Endometrium (tissue), 2 donors: ENCODE results near the gene SUPT7L.
"Not testable (repeated sequence)": the region's sequence is repeated elsewhere in the genome, so short reads cannot be mapped to it uniquely, and the experiment has no call there.

Source experiments
- FAIRE-seq: peaks from 2 replicates; lab custom pipeline; 2012; peaks lifted over from hg19 to GRCh38; lab: Jason Lieb, UNC
- donor health status: control.
- donor health status: control.

SUPT7L gene

DNA sequence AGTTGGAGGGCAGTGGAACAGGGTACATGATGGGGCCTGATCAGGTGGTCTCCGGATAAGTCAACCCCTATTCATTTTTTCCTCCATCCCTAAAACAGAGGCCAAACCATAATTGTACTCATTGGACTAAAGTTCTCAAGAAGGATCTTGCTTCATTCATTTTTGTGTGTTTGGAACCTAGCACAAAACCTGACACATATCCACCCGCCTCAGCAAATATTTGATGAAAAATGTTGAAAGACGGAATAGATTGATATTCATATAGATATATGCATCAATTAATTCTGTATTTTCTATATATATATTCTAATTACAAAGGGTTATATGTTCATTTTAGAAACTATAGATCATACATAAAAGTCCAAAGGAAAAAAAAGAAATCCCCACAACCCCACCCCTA lies 22.2 kb upstream of the SUPT7L start:
- FAIRE-seq: no peak

DNA sequence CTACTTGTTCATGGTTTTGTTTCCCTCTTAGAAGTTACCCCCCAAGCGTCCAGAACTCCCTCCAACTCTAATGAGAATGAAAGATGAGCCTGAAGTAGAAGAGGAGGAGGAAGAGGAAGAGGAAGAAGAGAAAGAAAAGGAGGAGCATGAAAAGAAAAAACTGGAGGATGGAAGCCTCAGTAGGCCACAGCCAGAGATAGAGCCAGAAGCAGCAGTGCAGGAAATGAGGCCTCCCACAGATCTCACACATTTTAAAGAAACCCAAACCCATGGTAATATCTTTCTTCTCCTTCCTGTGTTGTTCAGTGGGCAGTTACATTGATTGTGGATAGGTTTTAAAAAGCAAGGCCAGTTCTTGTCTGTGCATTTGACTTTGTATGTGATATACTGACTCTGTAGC lies 21.6 kb upstream of the SUPT7L start:
- FAIRE-seq: not testable (repeated sequence)

- FAIRE-seq: no peak
Observed at GRCh38 chr2:27683390-27684071, 20.1 kb upstream of the SUPT7L start.

- not testable (repeated sequence) for FAIRE-seq
Observed at GRCh38 chr2:27682334-27682771, 18.9 kb upstream of the SUPT7L start.

- FAIRE-seq: no peak
Observed at GRCh38 chr2:27681841-27682240, 18.4 kb upstream of the SUPT7L start.

DNA sequence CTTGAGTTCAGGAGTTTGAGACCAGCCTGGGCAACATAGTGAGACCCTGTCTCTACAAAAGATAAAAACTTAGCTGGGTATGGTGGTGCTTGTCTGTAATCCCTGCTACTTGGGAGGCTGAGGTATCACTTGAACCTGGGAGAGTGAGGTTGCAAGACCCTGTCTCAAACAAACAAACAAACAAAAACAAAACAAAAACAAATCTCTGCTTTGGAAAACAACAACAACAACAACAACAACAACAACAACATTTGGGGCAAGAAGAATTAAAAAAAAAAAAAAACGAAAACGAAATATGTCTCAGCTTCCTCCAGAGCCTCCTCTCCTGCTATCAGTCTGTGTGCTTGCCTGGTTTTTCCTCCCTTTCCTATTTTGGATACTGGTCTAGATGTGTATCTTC lies 17.2 kb upstream of the SUPT7L start:
- FAIRE-seq: no peak

GRCh38 chr2:27672723-27673486 lies 9.5 kb upstream of the SUPT7L start:
- no peak for FAIRE-seq

DNA sequence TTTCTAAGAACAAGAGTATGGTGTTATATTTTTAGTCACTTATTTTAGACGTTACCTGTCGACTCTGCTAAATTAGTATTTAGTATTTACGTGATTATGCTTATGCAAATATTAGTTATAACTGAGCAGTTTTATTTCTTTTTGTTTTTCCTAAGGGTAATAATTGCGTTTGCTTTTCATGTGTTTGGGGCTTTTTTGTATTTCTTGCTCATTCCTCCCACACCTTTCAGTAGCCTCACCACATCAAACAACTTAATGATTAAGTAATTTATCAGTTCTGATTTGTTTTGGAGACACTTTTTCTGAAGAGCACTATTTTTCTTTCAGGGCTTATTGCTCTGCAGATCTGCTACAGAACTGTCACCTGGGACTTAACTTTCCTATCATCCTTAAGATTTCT lies 7.8 kb upstream of the SUPT7L start:
- FAIRE-seq: no peak

- FAIRE-seq: no peak
Observed at GRCh38 chr2:27667446-27667845, 4.0 kb upstream of the SUPT7L start.

DNA sequence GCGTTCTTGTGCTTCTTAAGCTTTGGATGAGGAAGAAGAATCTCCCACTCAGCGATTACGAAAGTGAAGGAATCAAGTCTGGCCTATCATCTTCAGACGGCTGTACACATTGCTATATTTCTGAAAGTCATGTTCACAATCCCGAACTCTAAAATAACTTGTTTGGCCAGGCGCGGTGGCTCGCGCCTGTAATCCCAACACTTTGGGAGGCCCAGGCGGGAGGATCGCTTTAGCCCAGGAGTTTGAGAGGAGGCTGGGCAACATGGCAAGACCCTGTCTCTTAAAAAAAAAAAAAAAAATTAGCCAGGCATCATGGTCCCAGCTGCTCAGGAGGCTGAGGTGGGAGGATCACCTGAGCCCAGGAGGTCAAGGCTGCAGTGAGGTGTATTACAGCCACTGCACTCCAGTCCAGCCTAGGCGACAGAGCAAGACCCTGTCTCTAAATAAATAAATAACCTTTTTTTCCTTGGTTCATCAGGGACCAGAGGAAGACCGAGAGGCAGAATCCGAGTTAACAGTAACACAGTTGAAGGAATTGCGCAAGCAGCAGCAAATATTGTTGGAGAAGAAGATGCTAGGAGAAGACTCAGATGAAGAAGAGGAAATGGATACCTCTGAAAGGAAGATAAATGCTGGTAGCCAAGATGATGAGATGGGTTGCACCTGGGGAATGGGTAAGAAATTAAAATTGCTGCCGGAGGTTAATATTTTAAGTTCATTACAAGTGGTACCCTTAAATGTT lies 1.4 kb upstream of the SUPT7L start:
- FAIRE-seq: no peak

GRCh38 chr2:27664154-27664574 lies 750 bp upstream of the SUPT7L start:
- FAIRE-seq: no peak

GRCh38 chr2:27661371-27661770 lies 2.0 kb downstream of the SUPT7L start:
- FAIRE-seq: no peak

GRCh38 chr2:27655155-27655951 lies 8.1 kb downstream of the SUPT7L start:
- no peak for FAIRE-seq

- FAIRE-seq: no peak
Observed at GRCh38 chr2:27653397-27653796, 10.0 kb downstream of the SUPT7L start.

DNA sequence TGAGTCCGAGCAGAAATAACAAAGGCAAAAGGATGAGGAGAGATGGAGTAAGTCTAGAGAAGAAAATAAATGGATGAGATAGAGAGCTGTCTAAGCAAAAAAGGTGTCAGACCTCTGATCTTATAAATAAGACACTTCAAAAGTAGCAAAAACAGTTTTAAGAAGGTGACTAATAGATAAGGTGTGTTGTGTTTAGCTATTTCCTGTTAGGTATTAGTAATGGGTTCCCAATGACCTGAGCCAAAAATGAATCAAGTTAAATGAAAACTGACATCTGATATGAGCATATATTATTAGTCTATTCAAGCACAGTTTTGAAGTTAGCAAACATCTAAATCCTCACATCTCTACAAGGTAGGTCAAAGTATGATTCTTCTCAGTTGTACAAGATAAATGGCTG lies 10.6 kb downstream of the SUPT7L start:
- no peak for FAIRE-seq

DNA sequence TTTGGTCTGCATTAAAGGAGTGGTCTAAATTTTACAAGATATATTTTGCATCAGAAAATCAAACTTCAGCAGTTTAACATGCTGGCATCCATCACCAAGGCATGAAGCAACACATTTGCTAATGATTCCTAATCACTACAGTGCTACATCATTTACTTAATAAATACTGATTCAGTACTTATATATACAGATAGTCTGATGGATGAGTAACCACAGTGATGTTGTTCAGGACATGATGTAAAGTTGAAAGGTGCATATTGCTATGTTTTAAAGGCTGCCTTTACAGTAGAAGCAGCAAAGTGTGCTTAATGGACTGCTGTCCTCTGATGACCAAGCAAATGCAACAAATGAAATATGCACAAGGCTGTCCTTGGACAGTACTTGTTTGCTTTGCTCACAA lies 11.1 kb downstream of the SUPT7L start:
- no peak for FAIRE-seq

GRCh38 chr2:27651056-27651455 lies 12.4 kb downstream of the SUPT7L start:
- FAIRE-seq: no peak

GRCh38 chr2:27647737-27648136 lies 15.7 kb downstream of the SUPT7L start:
- FAIRE-seq: no peak

DNA sequence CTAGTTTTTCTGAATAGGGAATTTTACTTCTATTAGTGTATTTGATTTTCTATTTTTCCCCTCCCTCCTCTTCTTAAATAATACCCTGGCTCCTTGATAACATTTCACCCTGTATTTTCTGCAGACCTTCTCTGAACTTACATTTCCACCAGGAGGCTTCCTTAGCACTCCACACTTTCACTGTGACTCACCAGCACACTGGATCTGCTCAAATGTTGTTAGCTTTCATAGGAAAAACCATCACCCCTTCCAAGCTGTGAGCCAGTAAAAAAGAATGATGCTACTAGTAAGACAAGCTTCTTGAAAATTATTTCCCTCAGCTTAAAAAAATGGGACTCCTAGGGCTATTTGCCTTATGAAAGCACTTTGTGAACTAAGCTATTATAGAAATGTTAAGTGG lies 16.1 kb downstream of the SUPT7L start:
- no peak for FAIRE-seq

DNA sequence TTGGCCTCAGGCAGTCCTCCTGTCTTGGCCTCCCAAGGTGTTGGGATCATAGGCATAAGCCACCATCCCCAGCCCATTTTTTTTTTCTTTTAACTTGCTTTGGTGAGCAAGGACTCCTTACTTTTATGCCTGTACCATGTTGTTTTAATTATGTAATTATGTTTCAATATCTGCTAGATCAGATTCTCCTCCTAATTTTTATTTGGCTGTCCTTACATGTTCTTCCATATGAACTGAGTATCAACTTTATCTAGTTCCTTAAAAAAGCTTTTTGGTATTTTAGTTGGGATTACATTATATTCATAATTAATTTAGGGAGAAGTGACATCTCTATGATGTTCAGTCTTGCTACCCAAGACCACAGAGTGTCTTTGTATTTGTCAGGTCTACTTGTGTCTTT lies 18.2 kb downstream of the SUPT7L start:
- no peak for FAIRE-seq

- FAIRE-seq: no peak
Observed at GRCh38 chr2:27640722-27641245, 22.6 kb downstream of the SUPT7L start.

DNA sequence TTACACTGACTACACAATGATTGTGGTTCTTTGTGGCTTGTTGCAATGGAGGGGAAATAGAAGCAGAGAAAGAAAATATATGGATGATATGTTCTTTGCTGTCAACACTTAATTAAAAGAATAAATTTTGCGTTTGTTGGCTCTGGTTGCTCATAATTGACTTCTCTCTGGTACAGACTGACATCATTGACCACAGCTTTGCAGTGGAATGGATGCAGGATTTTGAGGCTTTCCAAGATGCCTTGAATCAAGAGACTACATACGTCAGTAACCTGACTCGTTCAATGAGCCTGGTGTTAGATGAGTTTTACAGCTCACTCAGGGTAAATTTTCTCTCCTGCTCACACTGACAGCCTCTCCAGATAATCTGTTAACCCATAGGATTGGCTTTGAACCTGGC lies 24.7 kb downstream of the SUPT7L start:
- FAIRE-seq: no peak
